Upper lobe of left lung (tissue), 6 donors: ENCODE measurements around the gene PPP3R1. TPM values are rescaled to one million over a fixed set of nuclear protein-coding genes. Genes with fewer than 3 reads are reported as not detected.

Experiments used
- ATAC-seq, 2 donors: fragments of 200-7000 bp; cut with Tn5 transposase; one replicate each; pipeline ENCODE4 v1.9.1; 2022; ENCODE audit warnings: mild to moderate bottlenecking in 2 of 2, moderate library complexity in 2 of 2; ENCODE audit not compliant: low FRiP score in 2 of 2
- DNase-seq, 2 donors: peaks; one replicate each; pipeline ENCODE4 v3.0.0-alpha.2; 2019 to 2020
- H3K27ac ChIP-seq, 4 donors: fragments of 200-600 bp; sonication (generic); one replicate each; pipeline ENCODE4 v1.5.1; 2016 to 2019
- H3K27me3 ChIP-seq, 4 donors: fragments of 200-600 bp; sonication (generic); one replicate each; pipeline ENCODE4 v1.5.1; 2017 to 2019
- H3K36me3 ChIP-seq, 4 donors: fragments of 200-600 bp; sonication (generic); one replicate each; pipeline ENCODE4 v1.5.1; 2016 to 2019
- H3K4me1 ChIP-seq, 4 donors: fragments of 200-600 bp; sonication (generic); one replicate each; pipeline ENCODE4 v1.5.1; 2018 to 2019
- H3K4me3 ChIP-seq, 4 donors: fragments of 200-600 bp; sonication (generic); one replicate each; pipeline ENCODE4 v1.5.1; 2017 to 2019; ENCODE audit warnings: mild to moderate bottlenecking in 2 of 4, moderate library complexity in 1 of 4
- H3K9me3 ChIP-seq, 4 donors: fragments of 200-600 bp; sonication (generic); one replicate each; pipeline ENCODE4 v1.5.1; 2018 to 2019
- EP300 ChIP-seq, 4 donors: sonication (generic); formaldehyde crosslinking; IDR thresholded peaks; one replicate each; pipeline ENCODE4 v1.5.1; 2017; ENCODE audit warnings: antibody characterized with exemption in 4 of 4, control low read depth in 2 of 4
- POLR2A ChIP-seq, 4 donors: fragments of 450-650 bp; IDR thresholded peaks; one replicate each; pipeline ENCODE4 v1.5.1; 2016 to 2017; ENCODE audit warnings: antibody characterized with exemption in 4 of 4, mild to moderate bottlenecking in 2 of 4
- POLR2AphosphoS5 ChIP-seq, 2 donors: sonication (generic); formaldehyde crosslinking; IDR thresholded peaks; one replicate each; pipeline ENCODE4 v1.5.1; 2017; ENCODE audit warnings: antibody characterized with exemption in 2 of 2
- WGBS, 2 donors: methylation state at CpG; one replicate each; pipeline ENCODE4 v1.1.5; 2017 to 2018; 5-methylcytosine and 5-hydroxymethylcytosine counted together
- total RNA-seq, 6 donors: library from RNA; depleted of rRNA in 4 of 6; stranded (reverse); fragments of >200 nt in 4 of 6; gene quantifications; one replicate each; pipeline versions ENCODE4 v1.1.0 to v1.2.1, GENCODE V29; 2016 to 2021
- TF ChIP-seq, protein P1 (sequence below), 6 experiments: fragments of 450-650 bp in 4 of 6; fragments of 200-600 bp in 2 of 6; sonication (generic) in 2 of 6; IDR thresholded peaks; one replicate each; pipeline ENCODE4 v1.5.1; 2016 to 2019; ENCODE audit warnings: antibody characterized with exemption in 6 of 6
- donor health status: DM: no; HTN: no; CAD: no; lungs with moderate emphysema.
- donor health status: DM: no; HTN: yes; CAD: no; lungs with severe emphysema.

Gene PPP3R1
- total RNA-seq, 6 donors from 2014 or later, result 14.7 to 56.6 (median 45.4) TPM

DNA sequence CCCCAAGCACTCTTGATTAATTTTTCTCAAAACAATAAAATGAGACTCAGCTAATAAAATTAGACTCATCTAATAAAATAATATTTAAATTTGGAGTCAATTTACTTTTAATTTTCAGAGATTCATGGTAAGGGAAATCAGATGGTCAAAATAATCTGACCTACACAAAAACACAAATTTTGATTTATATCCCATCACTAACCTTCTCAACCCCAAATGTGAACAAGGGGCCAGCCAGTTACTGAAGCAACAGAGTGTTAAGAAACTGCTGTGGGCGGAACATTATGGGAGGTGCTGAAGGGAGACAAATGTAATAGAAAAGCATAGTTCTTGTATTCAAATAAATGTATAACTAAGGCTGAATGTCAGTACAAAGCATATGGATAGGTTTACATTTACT lies 28.5 kb upstream of the PPP3R1 start:
- 86 to 94% methylated on average over 1 of the region's 1 CpG for WGBS, 2 donors
- TF ChIP-seq EP300 (IDR thresholded peaks at IDR 0.05), result no peak
- TF ChIP-seq, protein P1, sequence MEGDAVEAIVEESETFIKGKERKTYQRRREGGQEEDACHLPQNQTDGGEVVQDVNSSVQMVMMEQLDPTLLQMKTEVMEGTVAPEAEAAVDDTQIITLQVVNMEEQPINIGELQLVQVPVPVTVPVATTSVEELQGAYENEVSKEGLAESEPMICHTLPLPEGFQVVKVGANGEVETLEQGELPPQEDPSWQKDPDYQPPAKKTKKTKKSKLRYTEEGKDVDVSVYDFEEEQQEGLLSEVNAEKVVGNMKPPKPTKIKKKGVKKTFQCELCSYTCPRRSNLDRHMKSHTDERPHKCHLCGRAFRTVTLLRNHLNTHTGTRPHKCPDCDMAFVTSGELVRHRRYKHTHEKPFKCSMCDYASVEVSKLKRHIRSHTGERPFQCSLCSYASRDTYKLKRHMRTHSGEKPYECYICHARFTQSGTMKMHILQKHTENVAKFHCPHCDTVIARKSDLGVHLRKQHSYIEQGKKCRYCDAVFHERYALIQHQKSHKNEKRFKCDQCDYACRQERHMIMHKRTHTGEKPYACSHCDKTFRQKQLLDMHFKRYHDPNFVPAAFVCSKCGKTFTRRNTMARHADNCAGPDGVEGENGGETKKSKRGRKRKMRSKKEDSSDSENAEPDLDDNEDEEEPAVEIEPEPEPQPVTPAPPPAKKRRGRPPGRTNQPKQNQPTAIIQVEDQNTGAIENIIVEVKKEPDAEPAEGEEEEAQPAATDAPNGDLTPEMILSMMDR (IDR thresholded peaks at IDR 0.05), result no peak
- no peak for TF ChIP-seq POLR2A (IDR thresholded peaks at IDR 0.05)
- no peak for TF ChIP-seq POLR2AphosphoS5 (IDR thresholded peaks at IDR 0.05)
- no peaks in the 10 kb centered on the region for H3K9me3 ChIP-seq
- no peak for ATAC-seq
- peaks cover 0 to 20% (median 9%) of the 10 kb centered on the region in 4 donors for H3K4me1 ChIP-seq
- no peak for DNase-seq
- no peak overlapping the region for H3K27ac ChIP-seq
- no peaks in the 10 kb centered on the region for H3K36me3 ChIP-seq
- H3K4me3 ChIP-seq, result no peak overlapping the region
- no peaks in the 10 kb centered on the region for H3K27me3 ChIP-seq

DNA sequence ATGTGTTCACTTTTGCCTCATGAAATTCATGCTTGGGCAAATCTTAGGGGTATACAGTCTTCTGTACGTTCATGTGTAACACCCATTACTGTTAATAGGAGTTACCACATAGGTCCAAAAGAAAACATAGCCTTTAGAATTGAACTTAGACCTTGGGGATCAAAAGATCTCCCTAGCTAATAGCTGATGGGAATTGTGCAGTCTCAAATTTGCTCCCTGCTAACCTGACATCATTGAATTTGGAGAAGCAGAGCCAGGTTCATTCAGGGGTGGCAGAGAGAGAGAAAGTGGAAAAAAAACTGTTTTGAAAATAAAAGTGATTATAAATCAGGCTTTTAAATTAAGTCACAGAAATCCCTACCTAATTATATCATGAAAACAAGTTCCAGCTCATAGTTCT lies 28.0 kb upstream of the PPP3R1 start:
- Histone ChIP-seq H3K27me3 (no peaks in the 10 kb centered on the region), H3K4me3 (no peak overlapping the region), H3K36me3 (no peaks in the 10 kb centered on the region), H3K4me1 (peaks cover 0 to 20% (median 9%) of the 10 kb centered on the region in 4 donors), H3K27ac (peak overlapping the region in 1 of 4 donors; percentile 28), H3K9me3 (no peaks in the 10 kb centered on the region)
- no peak for ATAC-seq
- WGBS, 2 donors, result 62 to 68% methylated on average over 1 of the region's 1 CpG
- TF ChIP-seq POLR2A (IDR thresholded peaks at IDR 0.05), result no peak
- TF ChIP-seq POLR2AphosphoS5 (IDR thresholded peaks at IDR 0.05), result no peak
- TF ChIP-seq, protein P1 (IDR thresholded peaks at IDR 0.05), result no peak
- no peak for TF ChIP-seq EP300 (IDR thresholded peaks at IDR 0.05)
- DNase-seq, result no peak

DNA sequence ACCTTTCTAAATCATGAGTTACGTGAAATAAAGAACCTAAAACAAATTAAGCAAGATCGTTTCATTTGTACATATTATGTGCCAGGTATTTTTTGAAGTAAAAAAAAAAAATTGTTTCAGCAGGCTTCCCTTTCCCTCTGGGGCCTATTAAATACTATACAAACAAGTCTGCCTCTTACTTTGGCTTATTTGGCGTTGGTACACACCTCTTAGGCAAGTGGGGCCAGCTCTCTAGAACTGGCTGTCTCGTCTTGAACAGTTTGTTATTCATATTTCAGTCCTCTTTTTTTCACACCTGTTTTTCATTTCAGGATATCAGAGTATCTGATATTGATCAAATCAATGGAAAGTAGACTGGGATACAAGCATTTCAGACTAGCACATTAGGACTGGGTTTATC lies 27.4 kb upstream of the PPP3R1 start:
- H3K36me3 ChIP-seq, result no peaks in the 10 kb centered on the region
- no peak overlapping the region for H3K4me3 ChIP-seq
- H3K9me3 ChIP-seq, result no peaks in the 10 kb centered on the region
- peak overlapping the region in 1 of 4 donors; percentile 28 for H3K27ac ChIP-seq
- TF ChIP-seq EP300 (IDR thresholded peaks at IDR 0.05) (no peak), POLR2AphosphoS5 (IDR thresholded peaks at IDR 0.05) (no peak), POLR2A (IDR thresholded peaks at IDR 0.05) (no peak)
- TF ChIP-seq, protein P1 (IDR thresholded peaks at IDR 0.05), result no peak
- no peaks in the 10 kb centered on the region for H3K27me3 ChIP-seq
- no peak for ATAC-seq
- 53 to 68% methylated on average over 4 of the region's 4 CpGs for WGBS, 2 donors
- peaks cover 0 to 20% (median 9%) of the 10 kb centered on the region in 4 donors for H3K4me1 ChIP-seq
- DNase-seq, result peak in 1 of 2 donors; percentile 59

DNA sequence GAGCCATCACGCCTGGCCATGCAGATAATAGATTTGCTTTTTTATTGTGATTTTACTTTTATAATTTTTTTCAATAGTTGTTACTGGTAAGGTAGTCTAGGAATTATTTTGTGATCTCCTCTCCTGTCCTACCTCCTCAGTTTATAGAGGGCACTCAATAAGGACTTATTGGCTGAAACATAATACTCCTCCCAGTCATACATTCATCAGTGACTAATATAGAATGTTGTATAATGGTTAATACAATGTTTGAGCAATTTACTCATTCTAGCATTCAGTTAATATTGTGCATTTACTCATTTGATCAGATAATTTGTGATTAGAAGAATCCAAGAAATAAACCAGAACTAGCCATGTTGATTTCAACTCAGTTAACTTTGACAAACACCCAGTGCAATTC lies 25.8 kb upstream of the PPP3R1 start:
- peaks cover 0 to 20% (median 9%) of the 10 kb centered on the region in 4 donors for H3K4me1 ChIP-seq
- no peak for ATAC-seq

More for the DNA sequence above, 25.8 kb upstream of the PPP3R1 start:
- no peak overlapping the region for H3K27ac ChIP-seq
- H3K9me3 ChIP-seq, result no peaks in the 10 kb centered on the region
- H3K36me3 ChIP-seq, result no peaks in the 10 kb centered on the region
- no peak for DNase-seq
- H3K27me3 ChIP-seq, result no peaks in the 10 kb centered on the region
- WGBS, 2 donors, result 97 to 100% methylated on average over 1 of the region's 1 CpG
- no peak overlapping the region for H3K4me3 ChIP-seq
- TF ChIP-seq POLR2A (IDR thresholded peaks at IDR 0.05), result no peak
- TF ChIP-seq EP300 (IDR thresholded peaks at IDR 0.05), result no peak
- TF ChIP-seq POLR2AphosphoS5 (IDR thresholded peaks at IDR 0.05), result no peak
- TF ChIP-seq, protein P1 (IDR thresholded peaks at IDR 0.05), result no peak
